Glomerular visceral epithelial cell (primary cell): ENCODE measurements around the gene ABCC5.
"Not testable (repeated sequence)": the region's sequence is repeated elsewhere in the genome, so short reads cannot be mapped to it uniquely, and the experiment has no call there.

ENCODE experiments used
- DNase-seq: peaks from one replicate; pipeline ENCODE4 v3.0.0-alpha.2; 2016; ENCODE audit errors: extremely low spot score

Gene ABCC5

DNA sequence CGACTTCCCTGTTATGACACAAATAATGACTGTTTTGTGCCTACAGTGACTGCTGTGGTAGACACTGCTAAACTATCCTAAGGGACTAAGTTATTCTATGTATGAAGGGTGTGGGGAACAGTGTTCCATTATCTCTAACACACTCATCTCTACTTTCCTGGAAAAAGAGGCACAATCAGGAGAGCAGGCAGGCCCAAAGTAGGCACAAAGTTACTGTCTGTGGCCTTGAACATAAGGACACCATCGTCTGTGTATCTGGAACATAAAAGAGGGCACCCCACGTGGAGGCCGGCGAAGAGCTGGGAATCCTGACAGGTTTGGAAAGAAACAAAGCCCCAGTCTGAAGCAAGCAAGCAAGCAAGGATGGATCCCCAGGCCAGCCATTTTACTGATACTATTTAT is 1.5 kb downstream of the ABCC5 start:
- DNase-seq = no peak

DNA sequence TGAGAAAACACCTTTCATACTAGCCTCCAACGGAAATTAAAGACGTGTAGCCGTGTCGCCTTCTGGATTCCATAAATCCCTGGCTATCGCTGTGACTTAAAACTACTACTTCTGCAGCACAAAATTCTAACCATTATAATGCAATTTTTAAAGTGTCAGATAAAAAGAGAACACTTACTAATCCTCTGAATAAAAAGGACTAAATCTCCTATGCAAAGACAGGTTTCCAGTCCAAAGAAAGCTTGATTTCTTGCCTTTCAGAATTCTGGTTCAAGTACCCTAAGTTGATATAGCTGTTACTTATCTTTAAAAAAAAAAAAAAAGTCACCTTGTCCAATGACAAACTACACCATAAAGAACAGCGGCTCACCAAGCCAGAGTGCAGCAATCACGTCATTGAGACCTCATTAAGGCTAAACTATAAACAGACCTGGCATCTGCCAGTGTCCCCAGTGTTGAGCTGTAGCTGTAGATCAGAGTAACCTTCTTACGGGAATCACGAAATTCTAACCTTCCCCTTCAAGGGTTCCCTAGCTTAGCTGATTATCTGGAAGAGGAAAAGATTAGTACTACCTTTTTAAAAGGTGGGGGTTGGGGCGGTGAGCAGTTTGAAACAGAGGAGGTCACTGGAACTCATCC is 2.2 kb downstream of the ABCC5 start:
- no peak for DNase-seq

DNA sequence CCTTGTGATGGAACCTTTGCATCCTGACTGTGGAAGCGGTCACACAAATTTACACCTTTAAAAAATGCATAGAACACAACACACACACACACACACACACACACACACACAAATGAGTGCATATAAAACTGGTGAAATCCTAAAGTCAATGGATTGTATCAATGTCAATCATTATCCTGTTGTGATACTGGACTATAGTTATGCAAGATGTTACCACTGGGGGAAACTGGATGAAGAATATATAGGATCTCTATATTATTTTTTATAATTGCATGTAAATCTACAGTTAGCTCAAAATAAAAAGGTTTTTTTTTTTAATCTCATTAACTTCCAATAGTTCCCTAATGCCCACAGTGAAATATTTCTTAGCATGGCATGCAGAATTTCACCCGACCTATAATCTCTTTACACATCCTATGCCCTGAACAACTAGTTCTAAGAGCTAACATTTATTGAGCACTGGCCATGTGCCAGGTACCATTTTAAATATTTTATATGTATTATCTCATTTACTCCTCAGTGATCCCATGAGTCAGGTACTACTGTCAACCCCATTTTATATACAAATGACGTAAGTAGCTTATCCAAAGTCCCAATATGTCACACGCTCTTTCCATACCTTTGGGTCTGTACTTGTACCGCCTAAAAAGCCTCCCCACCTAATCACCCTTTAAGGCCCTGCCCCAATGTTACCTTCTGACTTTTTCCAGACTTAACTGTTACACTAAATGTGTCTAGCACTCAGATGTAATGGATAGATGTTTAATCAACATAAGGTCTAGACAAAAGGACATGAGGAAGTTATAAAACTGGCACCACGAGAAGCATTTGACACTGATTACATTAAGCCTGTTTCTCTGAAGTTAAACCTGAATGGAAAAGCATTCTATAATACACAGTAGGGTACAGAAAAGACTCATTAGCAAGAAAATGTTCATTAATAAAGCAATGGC is 5.5 kb downstream of the ABCC5 start:
- DNase-seq = no peak

DNA sequence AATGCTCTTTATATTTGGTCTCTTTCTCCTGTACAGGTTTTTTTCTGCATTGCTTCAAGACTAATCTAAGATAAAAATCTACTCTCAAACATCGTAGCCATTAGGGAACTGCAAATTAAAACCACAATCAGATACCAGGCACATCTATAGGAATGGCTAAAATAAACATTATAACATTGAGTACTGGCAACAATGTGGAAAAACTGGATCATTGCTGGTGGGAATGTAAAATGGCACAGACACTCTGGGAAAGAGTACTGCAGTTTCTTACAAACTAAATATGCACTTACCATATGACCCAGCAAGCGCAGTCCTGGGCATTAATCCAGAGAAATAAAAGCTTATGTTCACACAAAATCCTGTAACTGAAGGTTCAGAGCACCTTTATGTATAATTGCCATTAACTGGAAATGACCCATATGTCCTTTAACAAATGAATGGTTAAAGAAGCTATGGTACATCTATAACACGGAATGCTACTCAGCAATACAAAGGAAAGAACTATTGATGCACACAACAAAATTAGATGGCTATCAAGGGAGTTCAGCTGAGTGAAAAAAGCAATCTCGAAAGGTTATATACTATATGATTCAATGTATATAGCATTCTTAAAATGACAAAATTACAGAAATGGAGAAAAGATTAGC is 6.3 kb downstream of the ABCC5 start:
- DNase-seq = no peak

DNA sequence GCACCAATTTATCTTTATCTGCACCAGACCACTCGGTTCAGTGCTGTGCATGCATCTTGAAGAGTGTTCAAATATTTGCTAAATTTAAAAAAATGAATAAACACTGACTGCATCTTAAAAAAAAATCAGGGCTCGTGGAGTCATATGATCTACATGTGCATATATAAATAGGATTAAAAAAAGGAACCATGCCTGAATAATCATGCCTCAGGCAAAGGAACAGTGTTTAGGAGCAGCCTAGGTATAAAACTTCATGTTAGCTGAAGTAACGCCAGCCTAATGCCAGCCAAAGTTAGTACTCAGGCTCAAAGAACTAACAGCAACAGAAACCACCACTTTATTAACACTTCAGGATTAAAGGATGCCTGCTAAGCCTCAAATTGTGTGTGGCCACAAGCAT is 9.5 kb downstream of the ABCC5 start:
- no peak for DNase-seq

DNA sequence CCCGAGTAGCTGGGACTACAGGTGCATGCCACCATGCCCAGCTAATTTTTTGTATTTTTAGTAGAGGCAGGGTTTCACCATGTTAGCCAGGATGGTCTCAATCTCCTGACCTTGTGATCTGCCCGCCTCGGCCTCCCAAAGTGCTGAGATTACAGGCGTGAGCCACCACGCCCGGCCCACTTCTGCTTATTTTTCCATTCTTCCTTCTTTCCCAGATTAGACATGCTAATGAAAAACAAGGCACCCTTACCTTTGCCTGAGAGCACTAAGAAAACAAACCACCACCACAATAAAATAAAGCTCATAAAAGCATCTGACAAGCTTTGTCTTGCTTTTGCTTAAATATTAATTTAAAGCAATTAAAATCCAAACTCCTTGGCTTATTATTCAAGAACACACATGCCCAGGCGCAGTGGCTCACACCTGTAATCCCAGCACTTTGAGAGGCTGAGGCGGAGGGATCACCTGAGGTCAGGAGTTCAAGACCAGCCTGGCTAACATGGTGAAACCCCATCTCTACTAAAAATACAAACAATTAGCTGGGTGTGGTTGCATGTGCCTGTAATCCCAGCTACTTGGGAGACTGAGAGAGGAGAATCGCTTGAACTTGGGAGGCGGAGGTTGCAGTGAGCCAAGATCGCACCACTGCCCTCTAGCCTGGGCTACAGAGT is 10.4 kb downstream of the ABCC5 start:
- DNase-seq = not testable (repeated sequence)

DNA sequence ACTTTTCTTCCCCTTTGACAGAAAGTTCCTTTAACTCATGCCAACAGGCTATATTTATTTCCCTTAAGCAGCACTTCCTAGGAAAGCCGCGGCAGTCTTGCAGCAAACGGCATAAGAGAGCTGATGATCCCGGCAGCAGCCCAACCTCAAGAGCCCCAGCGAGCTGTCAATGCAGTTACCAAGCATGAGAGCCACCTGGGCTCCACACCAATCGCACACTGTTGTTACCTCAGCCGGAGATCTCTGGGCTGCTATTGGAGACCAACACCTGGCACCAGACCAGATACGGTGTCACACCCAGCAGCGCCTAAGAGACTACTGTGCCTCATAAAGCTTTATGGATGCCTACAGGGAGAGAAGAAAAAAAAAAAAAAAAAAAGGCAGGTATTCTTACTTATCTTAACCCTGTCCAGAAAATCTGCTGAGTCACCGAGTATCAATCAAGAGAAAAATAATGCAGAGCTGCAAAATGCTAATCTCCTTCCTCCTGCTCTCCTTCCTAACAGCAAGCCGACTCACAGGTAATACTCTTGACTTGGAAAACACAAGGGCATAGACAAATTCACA is 11.7 kb downstream of the ABCC5 start:
- peak; percentile 78 for DNase-seq

DNA sequence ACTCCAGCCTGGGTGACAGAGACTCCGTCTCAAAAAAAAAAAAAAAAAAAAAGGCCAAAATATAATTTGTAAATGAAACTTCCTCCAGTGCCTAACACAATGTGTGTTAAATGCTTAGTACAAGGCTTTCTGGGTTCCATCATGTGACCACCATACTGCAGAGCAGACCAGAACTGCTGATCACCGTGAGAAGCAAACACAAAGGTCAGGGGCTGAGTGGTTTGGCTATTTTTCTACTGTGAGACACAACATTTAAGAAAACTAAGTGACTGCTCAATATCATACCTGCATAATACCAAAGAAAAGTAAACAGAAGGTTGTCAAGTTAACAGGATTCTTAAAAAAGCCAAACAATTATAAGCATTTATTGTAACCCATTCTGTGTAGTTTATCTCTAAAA is 13.2 kb downstream of the ABCC5 start:
- DNase-seq = no peak

DNA sequence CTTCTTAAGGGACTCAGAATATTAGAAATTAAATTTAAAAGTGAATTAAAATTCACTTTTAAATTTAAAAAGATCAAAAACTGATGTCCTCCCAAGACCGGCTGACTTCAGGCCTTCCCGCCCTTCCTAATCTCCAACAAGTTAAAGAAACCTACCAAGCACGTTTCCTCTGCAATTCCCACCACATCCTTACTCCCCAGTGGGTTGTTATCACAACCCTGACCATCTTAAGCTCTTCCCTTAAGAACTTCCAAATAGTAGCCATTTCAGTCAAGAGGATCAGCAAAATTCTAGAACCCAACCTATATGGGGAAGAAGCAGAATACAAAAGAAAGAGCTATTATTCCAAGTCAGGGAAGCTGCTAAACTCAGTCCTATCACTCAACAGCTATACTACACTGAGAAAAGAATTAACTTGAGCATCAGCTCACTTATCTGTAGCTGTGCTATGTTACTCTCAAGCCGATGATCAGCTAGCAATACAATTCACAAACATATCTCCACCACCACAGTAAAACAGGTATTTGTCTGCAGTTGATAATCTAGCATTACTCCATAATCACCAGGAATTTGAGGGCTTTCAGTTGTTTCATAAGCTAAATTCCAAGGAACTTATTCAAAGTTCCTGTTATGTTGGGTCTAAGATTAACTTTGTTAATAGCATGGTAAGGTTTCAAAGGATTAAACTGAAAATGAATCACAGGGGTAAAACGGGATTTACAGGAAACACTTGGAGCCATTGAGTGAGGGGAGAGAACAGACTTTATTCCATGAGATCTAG is 14.3 kb downstream of the ABCC5 start:
- peak; percentile 27 for DNase-seq

DNA sequence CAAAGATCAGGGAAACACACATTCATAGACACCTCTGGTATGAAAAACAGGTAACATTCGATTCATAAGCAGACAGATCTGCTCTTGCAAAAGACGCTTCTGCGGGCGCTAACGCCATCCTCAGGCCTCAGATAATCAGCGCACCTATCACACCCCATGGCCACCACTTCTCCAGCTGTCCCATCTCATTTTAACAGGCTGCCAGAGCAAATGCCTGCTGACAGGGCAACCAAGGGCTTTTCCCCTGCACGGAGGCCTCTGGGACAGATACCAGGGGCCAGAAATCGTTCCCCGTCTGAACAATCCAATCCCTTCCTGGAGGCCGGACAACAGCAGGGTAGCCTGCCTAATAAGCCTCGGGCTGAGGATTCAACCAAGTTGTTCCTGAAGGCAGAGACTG is 15.2 kb downstream of the ABCC5 start:
- no peak for DNase-seq

DNA sequence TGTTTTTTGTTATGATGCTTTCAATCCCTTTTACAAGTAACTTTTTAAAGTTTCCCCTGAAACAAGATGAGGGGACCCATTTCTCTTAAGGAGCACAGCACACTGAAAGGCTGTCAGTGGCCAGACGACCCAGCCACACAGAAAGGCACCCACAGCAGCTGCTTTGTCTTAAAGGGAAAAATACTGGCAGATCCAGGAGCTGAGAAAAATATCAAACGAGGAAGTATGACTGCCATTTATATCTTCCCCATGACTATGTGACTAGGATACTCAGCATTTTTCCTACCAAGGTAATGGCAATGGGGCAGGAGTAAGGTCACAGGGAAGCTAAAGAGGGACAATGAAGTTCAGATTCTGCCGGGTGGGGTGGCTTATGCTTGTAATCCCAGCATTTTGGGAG is 15.9 kb downstream of the ABCC5 start:
- no peak for DNase-seq

DNA sequence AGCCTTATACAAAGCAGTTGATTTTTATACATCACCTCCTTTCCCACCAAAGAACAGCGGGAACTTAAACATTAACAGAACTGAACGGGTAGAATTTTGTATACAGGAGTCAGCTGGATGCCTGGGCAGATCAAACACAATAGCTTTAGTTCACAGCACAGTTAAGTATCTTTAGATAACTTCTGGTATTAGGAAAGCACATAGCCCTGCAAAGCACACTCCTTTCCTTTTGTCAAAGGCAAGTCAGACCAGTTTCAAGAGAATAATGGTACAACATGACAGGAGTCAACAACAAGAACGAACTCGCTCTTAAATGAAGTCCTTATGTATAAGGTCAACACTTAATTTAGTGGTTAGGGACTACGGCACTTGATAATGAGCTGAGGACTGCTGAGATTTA is 26.3 kb downstream of the ABCC5 start:
- no peak for DNase-seq

DNA sequence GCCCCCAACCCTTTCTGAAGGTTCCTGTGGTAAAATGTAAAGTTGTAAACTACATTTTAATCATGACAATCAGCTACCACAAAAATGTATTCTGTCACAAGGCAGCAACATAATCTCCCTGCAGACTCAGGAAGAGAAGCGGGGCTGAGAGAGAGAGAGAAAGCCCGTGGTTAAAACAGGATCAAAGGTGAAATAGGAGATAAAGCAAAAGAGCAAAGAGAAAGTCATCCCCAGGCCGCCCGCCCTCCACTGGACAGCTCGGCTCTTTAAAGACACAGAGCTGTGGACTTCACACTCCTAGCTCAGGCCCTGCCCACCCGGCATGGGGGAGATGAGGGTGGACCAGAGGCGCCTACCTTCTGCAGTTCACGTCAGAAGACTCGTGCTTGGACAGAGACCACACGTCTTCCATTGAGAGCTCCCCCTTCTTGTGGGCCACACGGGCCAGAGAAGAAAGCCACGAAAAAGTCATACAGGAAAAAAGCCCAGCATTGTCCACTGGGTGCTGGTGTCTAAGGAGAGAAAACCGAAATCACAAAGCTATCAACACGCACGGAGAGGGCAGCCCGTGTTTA is 29.4 kb downstream of the ABCC5 start:
- DNase-seq = no peak

DNA sequence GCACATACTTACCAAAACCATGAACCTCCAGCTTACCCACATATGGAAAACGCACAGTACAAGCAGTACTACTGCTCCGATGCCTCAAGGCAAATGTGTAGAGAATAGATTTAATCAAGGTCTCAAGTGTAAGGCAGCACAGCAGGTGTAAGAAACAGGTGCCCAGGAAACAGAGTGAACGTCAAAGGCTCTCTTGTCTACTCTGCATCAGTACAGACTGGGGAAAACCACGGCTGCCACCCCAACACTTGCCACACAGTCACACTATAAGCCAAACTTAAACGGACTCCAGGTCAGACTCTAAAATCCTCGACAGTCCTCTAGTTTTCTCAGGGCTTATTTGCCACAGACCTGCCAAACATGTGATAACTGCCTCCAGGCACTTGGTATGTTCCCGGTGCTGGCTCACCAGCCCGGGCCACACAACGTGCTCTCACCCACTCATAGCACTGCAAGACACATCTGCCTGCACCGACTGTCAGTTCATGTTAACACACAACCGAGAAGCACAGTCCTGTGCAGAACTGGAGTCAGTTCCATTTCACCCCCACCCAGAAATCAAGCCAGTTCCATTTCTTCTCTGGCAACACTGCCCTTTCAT is 30.6 kb downstream of the ABCC5 start:
- no peak for DNase-seq

DNA sequence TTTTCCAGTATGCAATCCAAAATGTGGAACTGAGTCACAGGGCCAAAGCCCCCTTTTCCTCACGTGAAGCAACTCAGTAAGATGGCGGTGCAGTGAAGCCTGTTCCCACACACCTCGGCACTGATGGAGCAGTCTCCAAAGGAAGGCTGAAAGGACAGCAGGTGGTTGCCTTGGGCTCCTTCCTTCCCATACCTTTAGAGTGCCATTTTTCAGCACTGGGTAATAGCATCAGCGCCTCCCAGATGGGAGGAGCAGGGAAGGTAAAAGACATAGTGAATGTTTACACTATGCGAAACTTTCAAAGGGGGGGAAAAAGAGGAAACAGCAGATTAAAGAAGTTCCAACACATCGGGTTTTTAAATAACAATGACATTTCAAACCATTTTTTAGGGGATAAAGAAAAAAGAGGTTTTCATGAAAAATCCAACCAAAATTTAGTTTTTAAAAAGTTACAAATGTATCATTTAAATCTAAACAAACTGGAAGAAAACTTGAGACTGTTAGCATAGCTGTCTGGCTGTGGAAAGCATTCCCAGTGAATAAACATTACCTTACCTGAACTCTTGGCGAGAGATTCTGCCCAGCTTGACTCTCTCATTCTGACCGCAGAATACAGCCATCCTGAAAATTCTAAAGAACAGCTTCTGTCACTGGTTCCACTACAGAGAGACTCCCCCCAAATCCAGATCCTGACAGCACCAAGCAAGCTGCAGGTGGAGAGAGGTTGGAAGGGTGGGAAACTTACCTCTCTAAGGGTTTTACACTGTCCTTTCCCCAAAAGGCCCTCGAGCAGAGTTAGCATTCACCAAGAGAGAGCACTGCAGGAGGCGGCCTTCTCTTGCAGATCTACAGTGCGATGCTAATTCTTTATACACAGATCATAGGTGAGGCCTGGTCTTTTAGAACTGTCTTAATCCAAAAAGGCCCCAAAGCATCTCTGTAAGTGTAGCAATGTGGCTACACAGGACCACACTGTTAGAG is 32.6 kb downstream of the ABCC5 start:
- no peak for DNase-seq

DNA sequence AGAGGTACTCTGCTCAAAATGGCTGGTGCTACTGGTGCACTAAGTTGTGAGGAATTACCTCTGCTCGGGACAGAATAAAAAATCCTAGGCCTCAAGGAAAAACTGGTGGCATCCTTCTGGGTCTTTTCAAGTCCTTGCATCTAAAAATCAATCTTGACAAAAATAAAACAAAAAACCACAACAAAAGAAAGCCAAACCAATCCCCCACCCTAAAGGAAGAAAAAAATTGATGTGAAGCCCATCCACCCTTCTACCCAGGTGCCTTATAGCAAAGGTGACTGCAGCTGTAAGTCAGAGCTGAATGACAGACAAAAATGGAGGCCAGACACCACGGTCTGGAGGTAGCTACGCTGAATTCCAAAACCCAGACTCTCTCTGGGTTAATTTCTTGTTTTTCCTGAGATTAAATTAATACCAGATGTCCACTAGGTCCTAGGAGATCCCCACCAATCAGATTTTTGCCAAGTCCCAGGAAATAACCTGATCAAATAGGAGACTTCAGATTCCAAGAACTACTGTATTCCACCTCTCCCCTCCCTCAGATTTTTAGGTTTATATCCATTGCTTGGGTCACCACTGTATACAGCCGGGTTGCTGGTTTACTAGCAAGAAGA is 33.5 kb downstream of the ABCC5 start:
- no peak for DNase-seq

DNA sequence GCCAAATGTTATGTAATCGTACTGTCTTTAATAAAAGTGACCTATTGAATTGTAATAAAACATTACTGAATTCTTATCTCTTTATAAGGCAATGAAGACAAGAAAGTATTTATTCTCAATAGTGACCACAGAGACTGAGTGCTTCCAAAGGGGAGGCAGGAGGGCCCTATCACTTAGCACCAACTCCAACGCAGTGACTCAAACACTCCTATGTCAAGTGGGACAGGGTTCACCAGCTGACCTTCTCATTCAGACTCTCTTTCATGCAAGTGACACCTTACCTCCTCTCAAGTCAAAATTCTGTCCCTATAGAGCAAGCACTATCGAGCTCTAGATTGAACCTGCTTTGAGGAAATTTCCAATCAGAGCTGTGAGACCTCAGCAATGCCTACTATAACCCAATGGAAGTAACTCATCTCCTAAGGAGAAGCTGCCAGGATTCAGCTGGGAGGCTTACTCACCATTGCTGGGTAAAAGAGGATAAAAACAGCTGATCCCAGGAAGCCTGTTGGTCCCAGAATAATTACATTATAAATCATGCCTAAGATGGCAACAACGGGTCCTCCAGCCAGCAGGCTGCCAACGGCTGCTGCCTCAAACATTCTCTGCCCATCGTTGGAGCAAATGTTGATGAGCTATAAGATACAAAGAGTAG is 35.6 kb downstream of the ABCC5 start:
- DNase-seq = no peak

DNA sequence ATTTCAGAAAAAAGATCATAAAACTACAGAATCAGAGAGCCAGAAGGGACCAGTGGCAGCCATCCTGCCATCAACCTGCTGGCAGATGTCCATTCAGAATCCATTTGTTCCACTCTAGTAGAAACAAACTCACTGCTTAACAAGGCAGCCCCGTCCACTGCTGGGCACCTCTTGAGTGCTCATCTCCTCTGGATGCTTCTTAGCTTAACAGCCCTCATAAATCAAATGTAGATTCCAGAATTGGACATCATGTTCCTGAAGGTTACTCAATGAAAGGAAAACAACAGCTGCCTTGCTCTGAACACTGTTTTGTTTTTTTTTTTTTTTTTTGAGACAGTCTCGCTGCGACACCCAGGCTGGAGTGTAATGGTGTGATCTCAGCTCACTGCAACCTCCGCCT is 37.3 kb downstream of the ABCC5 start:
- no peak for DNase-seq
